Endodermal cell (in vitro differentiated cells): ENCODE measurements around the gene PROK2. TPM values are rescaled to one million over a fixed set of nuclear protein-coding genes. Genes with fewer than 3 reads are reported as not detected.

Source experiments
- DNase-seq: peaks from one replicate; pipeline ENCODE4 v3.0.0-alpha.2; 2017
- H3K27ac ChIP-seq: 2 replicates; pipeline ENCODE4 v1.5.1; 2013; ENCODE audit warnings: mild to moderate bottlenecking, low read depth, low read length, moderate library complexity
- H3K27me3 ChIP-seq: 2 replicates; pipeline ENCODE4 v1.6.1; 2013; ENCODE audit warnings: mild to moderate bottlenecking, low read length, moderate library complexity; ENCODE audit not compliant: insufficient read depth, control insufficient read depth, poor library complexity, severe bottlenecking
- H3K36me3 ChIP-seq: 2 replicates; pipeline ENCODE4 v1.7.0; 2013; ENCODE audit warnings: mild to moderate bottlenecking, low read length, moderate library complexity; ENCODE audit not compliant: control insufficient read depth, insufficient read depth
- H3K4me1 ChIP-seq: one replicate; pipeline ENCODE4 v1.7.0; 2013; ENCODE audit warnings: low read length; ENCODE audit not compliant: control insufficient read depth, insufficient read depth
- H3K4me3 ChIP-seq: 2 replicates; pipeline ENCODE4 v1.5.1; 2013; ENCODE audit warnings: mild to moderate bottlenecking, low read length, moderate library complexity
- H3K9ac ChIP-seq: 2 replicates; pipeline ENCODE4 v1.6.1; 2013; ENCODE audit warnings: mild to moderate bottlenecking, low read length, moderate library complexity; ENCODE audit not compliant: poor library complexity, severe bottlenecking; ENCODE audit errors: extremely low read depth
- H3K9me3 ChIP-seq: 2 replicates; pipeline ENCODE4 v1.6.1; 2013; ENCODE audit warnings: mild to moderate bottlenecking, low read length, moderate library complexity; ENCODE audit not compliant: control insufficient read depth
- H3K27ac Mint-ChIP-seq: 2 replicates; pipeline ENCODE4 v1.8.0; 2020; ENCODE audit warnings: mixed read lengths
- H3K27me3 Mint-ChIP-seq: 2 replicates; pipeline ENCODE4 v1.8.0; 2021; ENCODE audit warnings: mild to moderate bottlenecking, mixed read lengths; ENCODE audit not compliant: insufficient read depth
- H3K36me3 Mint-ChIP-seq: 2 replicates; pipeline ENCODE4 v1.8.0; 2020; ENCODE audit warnings: low read depth, mixed read lengths
- H3K4me1 Mint-ChIP-seq: 2 replicates; pipeline ENCODE4 v1.8.0; 2020; ENCODE audit warnings: mixed read lengths
- H3K4me3 Mint-ChIP-seq: 2 replicates; pipeline ENCODE4 v1.8.0; 2020; ENCODE audit warnings: mild to moderate bottlenecking, moderate library complexity, mixed read lengths
- H3K9me3 Mint-ChIP-seq: 2 replicates; pipeline ENCODE4 v1.8.0; 2020; ENCODE audit warnings: mild to moderate bottlenecking, mixed read lengths
- CTCF ChIP-seq: fragments of 200-600 bp; sonication (generic); conservative IDR thresholded peaks from 2 replicates; pipeline ENCODE4 v1.5.0; 2021; ENCODE audit warnings: antibody characterized with exemption, mild to moderate bottlenecking
- WGBS, 2 experiments: methylation state at CpG; one replicate each; pipeline versions ENCODE4 v1.1.5 to v1.1.7; 2013; ENCODE audit warnings: missing lambda C conversion rate in 2 of 2, mixed read lengths in 1 of 2; ENCODE audit not compliant: insufficient coverage in 1 of 2, insufficient read length in 1 of 2; 5-methylcytosine and 5-hydroxymethylcytosine counted together
- total RNA-seq, 2 donors: library from RNA; stranded (reverse); fragmentation: NEBNext Ultra II Directional in 1 of 2; extraction: Animal tissue kit (Norgen Biotek cat#: 25700) in 1 of 2; gene quantifications; 2 replicates in 1 of 2; 3 replicates in 1 of 2; pipeline ENCODE4 v1.2.1, GENCODE V29; 2021

The PROK2 gene
- total RNA-seq, 2 donors from 2014 or later, result 0.29 TPM; not detected in 1

GRCh38 chr3:71776538-71776937, 8.4 kb downstream of the PROK2 start:
- Histone ChIP-seq H3K27ac (no peak overlapping the region), H3K36me3 (no peaks in the 10 kb centered on the region), H3K9me3 (no peaks in the 10 kb centered on the region), H3K27me3 (peaks cover 8% of the 10 kb centered on the region), H3K9ac (no peak overlapping the region), H3K4me3 (no peak overlapping the region), H3K4me1 (no peaks in the 10 kb centered on the region)
- no peak for TF ChIP-seq CTCF
- WGBS, 2 experiments, result 61 to 63% methylated on average over 6 of the region's 6 CpGs
- DNase-seq, result no peak
- no peak overlapping the region for H3K27ac Mint-ChIP-seq
- peaks cover 18% of the 10 kb centered on the region for H3K27me3 Mint-ChIP-seq
- H3K9me3 Mint-ChIP-seq, result no peaks in the 10 kb centered on the region
- H3K4me3 Mint-ChIP-seq, result no peak overlapping the region
- H3K36me3 Mint-ChIP-seq, result no peaks in the 10 kb centered on the region
- peaks cover 18% of the 10 kb centered on the region for H3K4me1 Mint-ChIP-seq

GRCh38 chr3:71771884-71772283, 13.1 kb downstream of the PROK2 start:
- no peak overlapping the region for H3K4me3 ChIP-seq

GRCh38 chr3:71771126-71771525, 13.8 kb downstream of the PROK2 start:
- no peaks in the 10 kb centered on the region for H3K9me3 ChIP-seq
- H3K4me3 Mint-ChIP-seq, result no peak overlapping the region
- H3K4me1 ChIP-seq, result no peaks in the 10 kb centered on the region
- H3K9me3 Mint-ChIP-seq, result no peaks in the 10 kb centered on the region
- WGBS, 2 experiments, result 89 to 94% methylated on average over 5 of the region's 5 CpGs
- H3K36me3 ChIP-seq, result no peaks in the 10 kb centered on the region
- peaks cover 5% of the 10 kb centered on the region for H3K4me1 Mint-ChIP-seq
- no peaks in the 10 kb centered on the region for H3K27me3 ChIP-seq
- no peak for TF ChIP-seq CTCF
- no peak overlapping the region for H3K27ac ChIP-seq
- H3K36me3 Mint-ChIP-seq, result no peaks in the 10 kb centered on the region
- no peak overlapping the region for H3K27ac Mint-ChIP-seq
- peaks cover 9% of the 10 kb centered on the region for H3K27me3 Mint-ChIP-seq
- no peak for DNase-seq
- H3K9ac ChIP-seq, result no peak overlapping the region
- no peak overlapping the region for H3K4me3 ChIP-seq

More at GRCh38 chr3:71771884-71772283, 13.1 kb downstream of the PROK2 start:
- no peak overlapping the region for H3K27ac ChIP-seq
- no peaks in the 10 kb centered on the region for H3K27me3 ChIP-seq
- no peaks in the 10 kb centered on the region for H3K4me1 ChIP-seq
- no peaks in the 10 kb centered on the region for H3K9me3 ChIP-seq
- Mint-ChIP-seq H3K9me3 (no peaks in the 10 kb centered on the region), H3K4me3 (no peak overlapping the region), H3K27ac (no peak overlapping the region), H3K4me1 (peaks cover 5% of the 10 kb centered on the region), H3K36me3 (no peaks in the 10 kb centered on the region), H3K27me3 (peaks cover 9% of the 10 kb centered on the region)
- H3K36me3 ChIP-seq, result no peaks in the 10 kb centered on the region
- WGBS, 2 experiments, result 77% methylated on average over 1 of the region's 1 CpG; no CpG with 5 or more reads in 1 of the 2 experiments
- no peak overlapping the region for H3K9ac ChIP-seq
- no peak for TF ChIP-seq CTCF
- DNase-seq, result no peak
